Endothelial cell (in vitro differentiated cells): ENCODE results near the gene SLN. TPM values are rescaled to one million over a fixed set of nuclear protein-coding genes. Genes with fewer than 3 reads are reported as not detected.

Source experiments
- DNase-seq: peaks from one replicate; pipeline ENCODE4 v3.0.0; 2021; ENCODE audit warnings: low spot score
- H3K27ac Mint-ChIP-seq: one replicate; pipeline ENCODE4 v1.8.0; 2021; ENCODE audit warnings: mixed read lengths, inconsistent platforms; ENCODE audit not compliant: unreplicated experiment
- H3K27me3 Mint-ChIP-seq: one replicate; pipeline ENCODE4 v1.8.0; 2021; ENCODE audit warnings: mild to moderate bottlenecking, moderate library complexity, mixed read lengths, inconsistent platforms; ENCODE audit not compliant: unreplicated experiment
- H3K36me3 Mint-ChIP-seq: one replicate; pipeline ENCODE4 v1.8.0; 2021; ENCODE audit warnings: mild to moderate bottlenecking, low read depth, mixed read lengths, inconsistent platforms; ENCODE audit not compliant: unreplicated experiment
- H3K4me1 Mint-ChIP-seq: one replicate; pipeline ENCODE4 v1.8.0; 2021; ENCODE audit warnings: mild to moderate bottlenecking, mixed read lengths, inconsistent platforms; ENCODE audit not compliant: unreplicated experiment
- H3K4me3 Mint-ChIP-seq: one replicate; pipeline ENCODE4 v1.8.0; 2021; ENCODE audit warnings: mild to moderate bottlenecking, mixed read lengths, inconsistent platforms; ENCODE audit not compliant: unreplicated experiment
- H3K9me3 Mint-ChIP-seq: one replicate; pipeline ENCODE4 v1.8.0; 2021; ENCODE audit warnings: mixed read lengths, inconsistent platforms; ENCODE audit not compliant: unreplicated experiment
- CTCF ChIP-seq: fragments of 200-600 bp; sonication (generic); IDR thresholded peaks from one replicate; pipeline ENCODE4 v1.5.0; 2021; ENCODE audit warnings: antibody characterized with exemption; ENCODE audit not compliant: unreplicated experiment
- total RNA-seq: library from RNA; stranded (reverse); fragmentation: NEBNext Ultra II Directional; extraction: Animal tissue kit (Norgen Biotek cat#: 25700); gene quantifications from one replicate; pipeline ENCODE4 v1.2.1, GENCODE V29; 2021; ENCODE audit not compliant: unreplicated experiment

SLN gene
- total RNA-seq, 1 donor from 2014 or later: not detected

GRCh38 chr11:107719557-107720302 lies 7.9 kb upstream of the SLN start:
- Mint-ChIP-seq H3K9me3 (no peaks in the 10 kb centered on the region), H3K4me1 (no peaks in the 10 kb centered on the region), H3K27ac (no peak overlapping the region), H3K4me3 (no peak overlapping the region), H3K36me3 (no peaks in the 10 kb centered on the region), H3K27me3 (peaks cover 2% of the 10 kb centered on the region)
- DNase-seq: no peak
- no peak for TF ChIP-seq CTCF

DNA sequence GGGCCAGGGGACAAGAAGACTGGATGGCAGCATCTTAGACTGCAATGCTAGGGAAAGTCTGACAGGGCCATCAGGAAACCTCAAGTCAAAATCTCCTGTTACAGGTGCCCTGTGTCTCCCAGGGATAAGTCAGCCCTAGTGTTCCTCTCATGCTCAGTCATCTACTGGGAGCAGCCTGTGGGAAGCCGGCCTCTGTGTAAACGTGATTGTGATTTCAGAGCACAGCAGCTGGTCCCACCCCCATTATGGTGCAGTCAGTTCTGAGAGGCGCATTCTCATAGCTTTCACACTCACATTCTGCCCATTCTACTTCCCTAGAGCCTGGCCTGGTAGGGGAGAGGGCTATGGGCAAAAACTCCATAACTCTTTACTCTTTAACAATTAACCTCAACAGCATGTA lies 7.2 kb upstream of the SLN start:
- H3K4me3 Mint-ChIP-seq: no peak overlapping the region
- no peaks in the 10 kb centered on the region for H3K36me3 Mint-ChIP-seq
- no peaks in the 10 kb centered on the region for H3K9me3 Mint-ChIP-seq
- no peak for TF ChIP-seq CTCF
- peaks cover 2% of the 10 kb centered on the region for H3K27me3 Mint-ChIP-seq
- no peak for DNase-seq
- H3K27ac Mint-ChIP-seq: no peak overlapping the region
- H3K4me1 Mint-ChIP-seq: no peaks in the 10 kb centered on the region

- Mint-ChIP-seq H3K36me3 (no peaks in the 10 kb centered on the region), H3K4me3 (no peak overlapping the region), H3K4me1 (no peaks in the 10 kb centered on the region), H3K9me3 (no peaks in the 10 kb centered on the region), H3K27me3 (peaks cover 2% of the 10 kb centered on the region), H3K27ac (no peak overlapping the region)
- no peak for DNase-seq
- no peak for TF ChIP-seq CTCF
Observed at GRCh38 chr11:107716884-107717532, 5.2 kb upstream of the SLN start.

GRCh38 chr11:107713009-107713408 lies 1.2 kb upstream of the SLN start:
- H3K4me3 Mint-ChIP-seq: no peak overlapping the region
- H3K4me1 Mint-ChIP-seq: no peaks in the 10 kb centered on the region
- TF ChIP-seq CTCF: no peak
- peaks cover 2% of the 10 kb centered on the region for H3K27me3 Mint-ChIP-seq
- no peak overlapping the region for H3K27ac Mint-ChIP-seq
- H3K9me3 Mint-ChIP-seq: no peaks in the 10 kb centered on the region
- DNase-seq: no peak
- H3K36me3 Mint-ChIP-seq: no peaks in the 10 kb centered on the region

DNA sequence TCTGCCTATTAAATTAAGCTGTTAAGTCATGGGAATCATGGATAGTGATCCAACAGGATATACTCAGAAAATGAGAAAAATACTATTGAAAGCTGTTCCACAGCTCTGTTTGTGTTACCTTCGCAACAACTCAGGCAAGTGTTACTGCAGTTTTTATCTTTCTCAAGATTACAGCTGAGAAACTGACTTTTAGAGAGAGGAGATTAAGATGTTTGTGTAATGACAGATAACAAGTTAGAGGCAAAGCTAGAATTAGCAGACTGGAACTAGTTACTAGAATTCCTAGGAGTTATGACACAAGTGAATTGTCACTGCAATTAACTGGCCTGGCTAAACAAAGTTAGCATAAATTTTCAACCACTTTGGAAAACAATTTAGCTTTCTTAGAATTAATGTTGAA lies 1.6 kb downstream of the SLN start:
- no peaks in the 10 kb centered on the region for H3K27me3 Mint-ChIP-seq
- no peak overlapping the region for H3K4me3 Mint-ChIP-seq
- H3K9me3 Mint-ChIP-seq: no peaks in the 10 kb centered on the region
- DNase-seq: no peak
- no peaks in the 10 kb centered on the region for H3K36me3 Mint-ChIP-seq
- peaks cover 3% of the 10 kb centered on the region for H3K4me1 Mint-ChIP-seq
- no peak for TF ChIP-seq CTCF
- no peak overlapping the region for H3K27ac Mint-ChIP-seq
